Mesenchymal stem cell (in vitro differentiated cells and primary cell): Measurements from ENCODE around the gene USP5. TPM values are rescaled to one million over a fixed set of nuclear protein-coding genes. Genes with fewer than 3 reads are reported as not detected.

Source experiments
- DNase-seq: peaks from one replicate; pipeline ENCODE4 v3.0.0-alpha.2; 2013
- H2AFZ ChIP-seq: one replicate; pipeline ENCODE4 v1.6.1; 2013; ENCODE audit warnings: low read depth, mild to moderate bottlenecking, control low read depth, inconsistent platforms, low read length, moderate library complexity
- H2AK5ac ChIP-seq: 2 replicates; pipeline ENCODE4 v1.6.1; 2013; ENCODE audit warnings: low read length, moderate library complexity, mild to moderate bottlenecking, inconsistent platforms; ENCODE audit not compliant: severe bottlenecking
- H2BK120ac ChIP-seq: one replicate; pipeline ENCODE4 v1.6.1; 2013; ENCODE audit warnings: low read depth, mild to moderate bottlenecking, inconsistent platforms, low read length, moderate library complexity
- H2BK12ac ChIP-seq, 2 experiments: one replicate each; pipeline ENCODE4 v1.6.1; 2013; ENCODE audit warnings: inconsistent platforms in 2 of 2, low read length in 2 of 2, mild to moderate bottlenecking in 2 of 2, moderate library complexity in 2 of 2, control low read depth in 1 of 2
- H2BK15ac ChIP-seq: one replicate; pipeline ENCODE4 v1.6.1; 2013; ENCODE audit warnings: mild to moderate bottlenecking, low read depth, inconsistent platforms; ENCODE audit not compliant: poor library complexity, severe bottlenecking
- H2BK5ac ChIP-seq: 2 replicates; pipeline ENCODE4 v1.6.1; 2013; ENCODE audit warnings: low read depth, mild to moderate bottlenecking, low read length, control low read depth, inconsistent platforms; ENCODE audit not compliant: poor library complexity, severe bottlenecking
- H3K14ac ChIP-seq, 2 experiments: one replicate each; pipeline ENCODE4 v1.6.1; 2013; ENCODE audit warnings: inconsistent platforms in 2 of 2, low read length in 2 of 2, control low read depth in 1 of 2, mild to moderate bottlenecking in 1 of 2, moderate library complexity in 1 of 2
- H3K18ac ChIP-seq, 2 experiments: one replicate each; pipeline ENCODE4 v1.6.1; 2013; ENCODE audit warnings: inconsistent platforms in 2 of 2, low read length in 2 of 2, control low read depth in 1 of 2, low read depth in 1 of 2, mild to moderate bottlenecking in 1 of 2
- H3K23ac ChIP-seq, 2 experiments: one replicate each; pipeline ENCODE4 v1.6.1; 2013; ENCODE audit warnings: inconsistent platforms in 2 of 2, low read length in 2 of 2, mild to moderate bottlenecking in 2 of 2, moderate library complexity in 2 of 2, control low read depth in 1 of 2
- H3K27ac ChIP-seq: 2 replicates; pipeline ENCODE4 v1.5.1; 2013; ENCODE audit warnings: mild to moderate bottlenecking, moderate library complexity, low read length, control low read depth, inconsistent platforms; ENCODE audit not compliant: poor library complexity, severe bottlenecking
- H3K27me3 ChIP-seq, 2 experiments: 2 replicates each; pipeline versions ENCODE4 v1.6.1 to v1.7.0; 2013; ENCODE audit warnings: low read length in 2 of 2, mild to moderate bottlenecking in 2 of 2, moderate library complexity in 2 of 2, control low read depth in 1 of 2, inconsistent platforms in 1 of 2; ENCODE audit not compliant: control insufficient read depth in 1 of 2, insufficient read depth in 1 of 2
- H3K36me3 ChIP-seq, 2 experiments: 2 replicates each; pipeline versions ENCODE4 v1.6.1 to v1.7.0; 2013; ENCODE audit warnings: low read length in 2 of 2, control low read depth in 1 of 2, inconsistent platforms in 1 of 2, low read depth in 1 of 2, mild to moderate bottlenecking in 1 of 2; ENCODE audit not compliant: insufficient read depth in 2 of 2, control insufficient read depth in 1 of 2
- H3K4ac ChIP-seq, 2 experiments: one replicate each; pipeline ENCODE4 v1.6.1; 2013; ENCODE audit warnings: inconsistent platforms in 2 of 2, low read length in 2 of 2, mild to moderate bottlenecking in 2 of 2, moderate library complexity in 2 of 2, control low read depth in 1 of 2, low read depth in 1 of 2
- H3K4me1 ChIP-seq: 2 replicates; pipeline ENCODE4 v1.6.1; 2013; ENCODE audit warnings: low read depth, low read length, control low read depth; ENCODE audit not compliant: control insufficient read depth, insufficient read depth
- H3K4me2 ChIP-seq: 2 replicates; pipeline ENCODE4 v1.6.1; 2013; ENCODE audit warnings: low read length, mild to moderate bottlenecking, inconsistent platforms; ENCODE audit not compliant: poor library complexity, severe bottlenecking
- H3K4me3 ChIP-seq, 2 experiments: 2 replicates each; pipeline versions ENCODE4 v1.5.1 to v1.7.0; 2013; ENCODE audit warnings: low read length in 2 of 2, mild to moderate bottlenecking in 2 of 2, control low read depth in 1 of 2, low read depth in 1 of 2; ENCODE audit not compliant: insufficient read depth in 1 of 2
- H3K79me1 ChIP-seq: replicated peaks from 2 replicates; pipeline ENCODE4 v1.6.1; 2013; ENCODE audit warnings: mild to moderate bottlenecking, control low read depth, low read length, inconsistent platforms; ENCODE audit not compliant: poor library complexity, severe bottlenecking
- H3K9ac ChIP-seq: 2 replicates; pipeline ENCODE4 v1.7.0; 2013; ENCODE audit warnings: mild to moderate bottlenecking, low read length, moderate library complexity
- H3K9me3 ChIP-seq: 2 replicates; pipeline ENCODE4 v1.7.0; 2013; ENCODE audit warnings: mild to moderate bottlenecking, low read length; ENCODE audit not compliant: control insufficient read depth
- H4K8ac ChIP-seq: one replicate; pipeline ENCODE4 v1.6.1; 2013; ENCODE audit warnings: inconsistent platforms, mild to moderate bottlenecking, low read length, moderate library complexity
- H4K91ac ChIP-seq: one replicate; pipeline ENCODE4 v1.6.1; 2013; ENCODE audit warnings: mild to moderate bottlenecking, low read length, inconsistent platforms
- WGBS: methylation state at CpG from one replicate; pipeline ENCODE4 v1.1.7; 2013; ENCODE audit warnings: mixed read lengths; 5-methylcytosine and 5-hydroxymethylcytosine counted together
- polyA plus RNA-seq, 2 experiments: library from polyadenylated mRNA; stranded (reverse); fragments of 200-250 nt; gene quantifications; one replicate each; pipeline ENCODE4 v1.2.3, GENCODE V29; 2013

The USP5 gene
- 77.2 TPM for polyA plus RNA-seq (2013, experiment 1 of 2)
- polyA plus RNA-seq (2013, experiment 2 of 2) = 74.0 TPM

GRCh38 chr12:6851921-6852650 lies at the start of gene USP5:
TSS of gene USP5 (plus strand) at chr12:6852150. CDS start at chr12:6852180, 30 bp downstream.
- peak within 1 kb of the TSS; percentile 94 to 96 for H3K18ac ChIP-seq
- H2BK5ac ChIP-seq = no peak within 1 kb of the TSS
- H4K8ac ChIP-seq = peak within 1 kb of the TSS; percentile 92
- no peak within 1 kb of the TSS for H3K23ac ChIP-seq
- peak within 1 kb of the TSS; percentile 27 for H2BK120ac ChIP-seq
- H3K27ac ChIP-seq = peak within 1 kb of the TSS; percentile 94
- H3K36me3 ChIP-seq = peaks cover 46 to 50% of the 10 kb centered on the region in 2 experiments
- H3K27me3 ChIP-seq = no peaks in the 10 kb centered on the region
- H3K4me3 ChIP-seq = peak within 1 kb of the TSS; percentile 82 to 98
- H2AFZ ChIP-seq = no peak within 1 kb of the TSS
- peak within 1 kb of the TSS; percentile 84 for H4K91ac ChIP-seq
- DNase-seq = peak; percentile 100
- H3K14ac ChIP-seq = peak within 1 kb of the TSS in 1 of 2 experiments; percentile 57
- H3K79me1 ChIP-seq = peaks cover 30% of the 10 kb centered on the region
- H3K9me3 ChIP-seq = no peaks in the 10 kb centered on the region
- H2BK15ac ChIP-seq = peak within 1 kb of the TSS; percentile 85
- H3K4me1 ChIP-seq = peaks cover 16% of the 10 kb centered on the region
- H3K9ac ChIP-seq = peak within 1 kb of the TSS; percentile 94
- no peak within 1 kb of the TSS for H2AK5ac ChIP-seq
- H2BK12ac ChIP-seq = peak within 1 kb of the TSS in 1 of 2 experiments; percentile 29
- H3K4ac ChIP-seq = peak within 1 kb of the TSS; percentile 29 to 61
- WGBS = under 1% methylated on average over 65 of the region's 65 CpGs
- peak within 1 kb of the TSS; percentile 77 for H3K4me2 ChIP-seq

- H3K4me1 ChIP-seq = no peaks in the 10 kb centered on the region
- no peak overlapping the region for H3K4me2 ChIP-seq
- no peak overlapping the region for H2AK5ac ChIP-seq
- H2BK120ac ChIP-seq = no peak overlapping the region
- H2BK15ac ChIP-seq = no peak overlapping the region
- no peak overlapping the region for H4K8ac ChIP-seq
- H3K27ac ChIP-seq = no peak overlapping the region
- H3K9ac ChIP-seq = no peak overlapping the region
- H3K9me3 ChIP-seq = no peaks in the 10 kb centered on the region
- peaks cover 0 to 16% of the 10 kb centered on the region in 2 experiments for H3K27me3 ChIP-seq
- no peak overlapping the region for H3K4me3 ChIP-seq
- no peak overlapping the region for H3K4ac ChIP-seq
- H3K14ac ChIP-seq = no peak overlapping the region
- H2AFZ ChIP-seq = no peak overlapping the region
- no peak overlapping the region for H4K91ac ChIP-seq
- H2BK12ac ChIP-seq = no peak overlapping the region
- no peak overlapping the region for H3K23ac ChIP-seq
- WGBS = 20% methylated on average over 1 of the region's 1 CpG
- no peaks in the 10 kb centered on the region for H3K79me1 ChIP-seq
- no peak overlapping the region for H2BK5ac ChIP-seq
- no peaks in the 10 kb centered on the region for H3K36me3 ChIP-seq
- no peak overlapping the region for H3K18ac ChIP-seq
- no peak for DNase-seq
Observed at GRCh38 chr12:6807170-6807569, 44.8 kb upstream of the USP5 start.

- Histone ChIP-seq H3K4me1 (no peaks in the 10 kb centered on the region), H3K18ac (no peak overlapping the region), H3K79me1 (no peaks in the 10 kb centered on the region), H3K14ac (no peak overlapping the region), H3K4me3 (no peak overlapping the region), H3K4ac (no peak overlapping the region), H4K8ac (no peak overlapping the region), H2AK5ac (no peak overlapping the region), H2BK15ac (no peak overlapping the region), H3K9me3 (no peaks in the 10 kb centered on the region), H3K27me3 (peaks cover 4 to 28% of the 10 kb centered on the region in 2 experiments), H3K36me3 (no peaks in the 10 kb centered on the region), H2AFZ (no peak overlapping the region), H2BK5ac (no peak overlapping the region), H2BK12ac (no peak overlapping the region), H3K9ac (no peak overlapping the region), H4K91ac (no peak overlapping the region), H3K23ac (no peak overlapping the region), H2BK120ac (no peak overlapping the region), H3K27ac (no peak overlapping the region), H3K4me2 (no peak overlapping the region)
- WGBS = 82% methylated on average over 10 of the region's 10 CpGs
- DNase-seq = no peak
Observed at GRCh38 chr12:6809056-6809455, 42.9 kb upstream of the USP5 start.

- no peak overlapping the region for H2BK120ac ChIP-seq
- no peak overlapping the region for H3K4me3 ChIP-seq
- H4K8ac ChIP-seq = no peak overlapping the region
- no peak overlapping the region for H3K14ac ChIP-seq
- H3K4me2 ChIP-seq = no peak overlapping the region
- H2AFZ ChIP-seq = no peak overlapping the region
- no peak overlapping the region for H2AK5ac ChIP-seq
- no peaks in the 10 kb centered on the region for H3K4me1 ChIP-seq
- no peak overlapping the region for H3K9ac ChIP-seq
- no peaks in the 10 kb centered on the region for H3K9me3 ChIP-seq
- H2BK15ac ChIP-seq = no peak overlapping the region
- H4K91ac ChIP-seq = no peak overlapping the region
- DNase-seq = no peak
- 81% methylated on average over 1 of the region's 1 CpG for whole genome bisulfite sequencing
- H3K18ac ChIP-seq = no peak overlapping the region
- H3K27ac ChIP-seq = no peak overlapping the region
- no peaks in the 10 kb centered on the region for H3K36me3 ChIP-seq
- H2BK12ac ChIP-seq = no peak overlapping the region
- H3K4ac ChIP-seq = no peak overlapping the region
- H3K27me3 ChIP-seq = peaks cover 20 to 45% of the 10 kb centered on the region in 2 experiments
- no peak overlapping the region for H3K23ac ChIP-seq
- H2BK5ac ChIP-seq = no peak overlapping the region
- H3K79me1 ChIP-seq = no peaks in the 10 kb centered on the region
Observed at GRCh38 chr12:6810758-6811157, 41.2 kb upstream of the USP5 start.
